BE2C (cell line): Measurements from ENCODE around the gene EPOP.

Experiments used
- DNase-seq: peaks from one replicate; pipeline ENCODE4 v3.0.0-alpha.2; 2020
- H3K27me3 ChIP-seq: fragments of 250-450 bp; sonication (Bioruptor Pico); 2 replicates; pipeline ENCODE4 v1.5.1; 2020; ENCODE audit warnings: mild to moderate bottlenecking
- H3K36me3 ChIP-seq: fragments of 250-450 bp; sonication (Bioruptor Pico); 2 replicates; pipeline ENCODE4 v1.5.1; 2020; ENCODE audit warnings: mild to moderate bottlenecking
- H3K4me1 ChIP-seq: fragments of 250-450 bp; sonication (Bioruptor Pico); 2 replicates; pipeline ENCODE4 v1.5.1; 2020
- H3K4me3 ChIP-seq: 2 replicates; pipeline ENCODE4 v1.5.1; 2011; ENCODE audit warnings: low read depth, low read length
- H3K9me3 ChIP-seq: fragments of 250-450 bp; sonication (Bioruptor Pico); 2 replicates; pipeline ENCODE4 v1.5.1; 2020
- CTCF ChIP-seq: IDR thresholded peaks from 2 replicates; pipeline ENCODE4 v1.5.1; 2012; ENCODE audit warnings: mild to moderate bottlenecking, low read depth, low read length

Gene EPOP

GRCh38 chr17:38672788-38673706 is 1.7 kb downstream of the EPOP start:
- no peak for DNase-seq
- Histone ChIP-seq H3K4me3 (peak overlapping the region; percentile 72), H3K4me1 (peaks cover 4% of the 10 kb centered on the region), H3K36me3 (no peaks in the 10 kb centered on the region), H3K9me3 (no peaks in the 10 kb centered on the region), H3K27me3 (peaks cover 11% of the 10 kb centered on the region)
- TF ChIP-seq CTCF = no peak

GRCh38 chr17:38671939-38672720 is 2.6 kb downstream of the EPOP start:
- H3K9me3 ChIP-seq = no peaks in the 10 kb centered on the region
- H3K36me3 ChIP-seq = no peaks in the 10 kb centered on the region
- H3K4me3 ChIP-seq = no peak overlapping the region
- no peak for DNase-seq
- peaks cover 4% of the 10 kb centered on the region for H3K4me1 ChIP-seq
- H3K27me3 ChIP-seq = peaks cover 11% of the 10 kb centered on the region
- no peak for TF ChIP-seq CTCF

GRCh38 chr17:38669520-38669919 is 5.2 kb downstream of the EPOP start:
- Histone ChIP-seq H3K4me3 (no peak overlapping the region), H3K9me3 (no peaks in the 10 kb centered on the region), H3K27me3 (peaks cover 11% of the 10 kb centered on the region), H3K36me3 (no peaks in the 10 kb centered on the region), H3K4me1 (no peaks in the 10 kb centered on the region)
- no peak for DNase-seq
- TF ChIP-seq CTCF = no peak

GRCh38 chr17:38667787-38668122 is 7.0 kb downstream of the EPOP start:
- H3K36me3 ChIP-seq = no peaks in the 10 kb centered on the region
- H3K27me3 ChIP-seq = no peaks in the 10 kb centered on the region; the same call in 1 of the 2 replicates
- no peak for TF ChIP-seq CTCF
- H3K4me3 ChIP-seq = no peak overlapping the region
- no peaks in the 10 kb centered on the region for H3K4me1 ChIP-seq
- H3K9me3 ChIP-seq = no peaks in the 10 kb centered on the region
- no peak for DNase-seq

- no peaks in the 10 kb centered on the region; the same call in 1 of the 2 replicates for H3K27me3 ChIP-seq
- TF ChIP-seq CTCF = peak; percentile 100
- H3K9me3 ChIP-seq = no peaks in the 10 kb centered on the region
- peak; percentile 82 for DNase-seq
- H3K36me3 ChIP-seq = no peaks in the 10 kb centered on the region
- no peak overlapping the region for H3K4me3 ChIP-seq
- H3K4me1 ChIP-seq = no peaks in the 10 kb centered on the region
Observed at GRCh38 chr17:38667099-38667786, 7.5 kb downstream of the EPOP start.
